Panc1 (cell line): ENCODE measurements around the gene RNF17. TPM values are rescaled to one million over a fixed set of nuclear protein-coding genes. Genes with fewer than 3 reads are reported as not detected.

Experiments used
- ATAC-seq: fragments of 200-7000 bp; cut with Tn5 transposase; 2 replicates; pipeline ENCODE4 v1.9.1; 2020; ENCODE audit warnings: mild to moderate bottlenecking, moderate library complexity
- BruUV-seq: library from RNA; stranded (reverse); fragments of 400-500 nt; replicated peaks from 2 replicates; lab custom pipeline; 2021; lab: Mats Ljungman, UMichigan
- CTCF ChIA-PET: fragments of 300-600 bp; sonication (Branson Sonifier 250); formaldehyde crosslinking; loops from one replicate; lab custom pipeline; 2022; ENCODE audit warnings: antibody characterized with exemption; lab: Charles Lee
- POLR2A ChIA-PET: fragments of 300-600 bp; sonication (Branson Sonifier 250); formaldehyde crosslinking; loops from one replicate; lab custom pipeline; 2022; ENCODE audit warnings: antibody characterized with exemption; lab: Charles Lee
- DNase-seq: peaks from one replicate; pipeline ENCODE4 v3.0.0-alpha.2; 2010; ENCODE audit warnings: low read depth, low spot score
- H3K27ac ChIP-seq: 2 replicates; pipeline ENCODE4 v1.5.1; 2011; ENCODE audit warnings: mild to moderate bottlenecking, low read length, inconsistent platforms
- H3K27me3 ChIP-seq: fragments of 200-500 bp; sonication (Bioruptor generic); 2 replicates; pipeline ENCODE4 v1.6.0; 2014; ENCODE audit warnings: low read length, inconsistent platforms; ENCODE audit not compliant: control insufficient read depth, insufficient read depth
- H3K36me3 ChIP-seq: fragments of 200-500 bp; sonication (Bioruptor generic); 2 replicates; pipeline ENCODE4 v1.5.1; 2014; ENCODE audit warnings: inconsistent platforms, mild to moderate bottlenecking, low read length, moderate library complexity; ENCODE audit not compliant: control insufficient read depth, insufficient read depth
- H3K4me1 ChIP-seq: 2 replicates; pipeline ENCODE4 v1.5.1; 2011; ENCODE audit warnings: inconsistent platforms, mild to moderate bottlenecking, low read length, moderate library complexity; ENCODE audit not compliant: control insufficient read depth, insufficient read depth
- H3K4me3 ChIP-seq, 2 experiments: 2 replicates each; pipeline ENCODE4 v1.5.1; 2011 to 2012; ENCODE audit warnings: low read depth in 2 of 2, low read length in 2 of 2, mild to moderate bottlenecking in 2 of 2, inconsistent platforms in 1 of 2, moderate library complexity in 1 of 2
- H3K9me3 ChIP-seq: fragments of 200-500 bp; sonication (Bioruptor generic); 2 replicates; pipeline ENCODE4 v1.5.1; 2014; ENCODE audit warnings: low read depth, mild to moderate bottlenecking, inconsistent platforms, low read length, moderate library complexity; ENCODE audit not compliant: control insufficient read depth, insufficient read depth
- CTCF ChIP-seq: fragments of 450-650 bp; IDR thresholded peaks from 2 replicates; pipeline ENCODE4 v1.5.1; 2017; ENCODE audit warnings: mild to moderate bottlenecking
- POLR2AphosphoS5 ChIP-seq: IDR thresholded peaks from 2 replicates; pipeline ENCODE4 v1.6.1; 2012; ENCODE audit warnings: mild to moderate bottlenecking, low read depth, low read length, moderate library complexity
- REST ChIP-seq, 2 experiments: IDR thresholded peaks; 2 replicates each; pipeline ENCODE4 v1.6.1; 2011 to 2012; ENCODE audit warnings: low read depth in 2 of 2, control low read depth in 1 of 2, low read length in 1 of 2, mild to moderate bottlenecking in 1 of 2, moderate library complexity in 1 of 2; ENCODE audit not compliant: insufficient read depth in 1 of 2
- SIN3A ChIP-seq: IDR thresholded peaks from 2 replicates; pipeline ENCODE4 v1.6.1; 2012; ENCODE audit warnings: low read depth, mild to moderate bottlenecking, low read length, moderate library complexity, borderline replicate concordance; ENCODE audit not compliant: insufficient read depth
- TCF7L2 ChIP-seq: IDR thresholded peaks from 2 replicates; pipeline ENCODE4 v1.6.1; 2011; ENCODE audit warnings: mild to moderate bottlenecking, low read depth, low read length, inconsistent platforms
- in situ Hi-C: cut with HindIII; loops from 2 replicates; pipeline ENCODE4 v1.10.0; 2016; ENCODE audit warnings: low sequenced_read_pairs, low pct_unique_long_range_greater_than_20kb
- intact Hi-C: fragments of 100-400 bp; cut with micrococcal nuclease; formaldehyde crosslinking; loops from one replicate; pipeline ENCODE4 v1.10.0; 2022; ENCODE audit not compliant: unreplicated experiment
- total RNA-seq: library from RNA; stranded (reverse); gene quantifications from one replicate; pipeline ENCODE4 v1.2.1, GENCODE V29; 2021; ENCODE audit not compliant: unreplicated experiment

RNF17 gene
- total RNA-seq, 1 experiment from 2014 or later, result not detected

- no peaks in the 10 kb centered on the region for H3K36me3 ChIP-seq
- no peak for ATAC-seq
These were observed 131.0 kb downstream of the RNF17 start for GRCh38 chr13:24894972-24895300.

GRCh38 chr13:24896061-24896460 is 132.1 kb downstream of the RNF17 start:
- no peak for DNase-seq
- Histone ChIP-seq H3K27ac (no peak overlapping the region), H3K36me3 (no peaks in the 10 kb centered on the region), H3K27me3 (no peaks in the 10 kb centered on the region), H3K9me3 (no peaks in the 10 kb centered on the region), H3K4me3 (no peak overlapping the region), H3K4me1 (no peaks in the 10 kb centered on the region)
- CTCF ChIA-PET, result no interaction called here
- ATAC-seq, result no peak
- intact Hi-C loops (no loop called here), in situ Hi-C loops (no loop called here)
- no TSS peak for BruUV-seq
- TF ChIP-seq REST (IDR thresholded peaks at IDR 0.05; ENCODE audit: insufficient read depth in 1 of 2, low read depth in 2 of 2, low read length in 1 of 2) (no peak), TCF7L2 (no peak), SIN3A (no peak), CTCF (no peak), POLR2AphosphoS5 (no peak)
- POLR2A ChIA-PET, result no interaction called here

More at GRCh38 chr13:24894972-24895300, 131.0 kb downstream of the RNF17 start:
- CTCF ChIA-PET, result no interaction called here
- H3K27me3 ChIP-seq, result no peaks in the 10 kb centered on the region
- H3K4me1 ChIP-seq, result no peaks in the 10 kb centered on the region
- no peak overlapping the region for H3K27ac ChIP-seq
- no peak for DNase-seq
- H3K4me3 ChIP-seq, result no peak overlapping the region
- intact Hi-C loops, result no loop called here
- TF ChIP-seq POLR2AphosphoS5 (no peak), SIN3A (no peak), REST (IDR thresholded peaks at IDR 0.05; ENCODE audit: insufficient read depth in 1 of 2, low read depth in 2 of 2, low read length in 1 of 2) (no peak), TCF7L2 (no peak), CTCF (no peak)
- no TSS peak for BruUV-seq
- H3K9me3 ChIP-seq, result no peaks in the 10 kb centered on the region
- POLR2A ChIA-PET, result no interaction called here
- in situ Hi-C loops, result no loop called here
